K562 (cell line): ENCODE results near the gene NME9. TPM values are rescaled to one million over a fixed set of nuclear protein-coding genes. Genes with fewer than 3 reads are reported as not detected.
A peak's percentile ranks its signal among the peaks of the same experiment; 100 is the strongest.

Experiments used
- CBFA2T2 ChIP-seq: fragments of 450-650 bp; conservative IDR thresholded peaks from 2 replicates; pipeline ENCODE4 v1.6.1; 2017; ENCODE audit warnings: mild to moderate bottlenecking
- DMBX1 ChIP-seq: fragments of 250-450 bp; sonication (Bioruptor Pico); IDR thresholded peaks from 2 replicates; pipeline ENCODE4 v1.8.0; 2022; ENCODE audit warnings: inconsistent platforms, mild to moderate bottlenecking, moderate library complexity, borderline replicate concordance
- ETV1 ChIP-seq: fragments of 450-650 bp; conservative IDR thresholded peaks from 2 replicates; pipeline ENCODE4 v1.6.1; 2016; ENCODE audit warnings: missing genetic modification characterization, control low read depth, low read depth, missing compliant biosample characterization
- FOXA3 ChIP-seq, 2 experiments: fragments of 450-650 bp in 1 of 2; sonication (generic) in 1 of 2; formaldehyde crosslinking; IDR thresholded peaks in 1 of 2; conservative IDR thresholded peaks in 1 of 2; 2 replicates each; pipeline versions ENCODE4 v1.4.0 to v1.8.0; 2020 to 2022; ENCODE audit warnings: mild to moderate bottlenecking in 2 of 2, missing genetic modification reagents in 1 of 2
- SFPQ ChIP-seq: fragments of 200-400 bp; formaldehyde crosslinking; IDR thresholded peaks from 2 replicates; pipeline ENCODE4 v1.6.1; 2017; ENCODE audit warnings: mild to moderate bottlenecking, low read depth, low read length, moderate library complexity
- ZNF398 ChIP-seq: fragments of 250-450 bp; sonication (Bioruptor Pico); IDR thresholded peaks from 2 replicates; pipeline ENCODE4 v1.8.0; 2021; ENCODE audit warnings: moderate library complexity, mild to moderate bottlenecking, inconsistent platforms
- polyA plus RNA-seq, 8 experiments: library from polyadenylated mRNA; depleted of rRNA in 4 of 8; stranded (reverse) in 5 of 8; unstranded in 3 of 8; fragments of >200 nt; fragmentation: Nextera tagmentation in 2 of 8; fragmentation: Illumina TruSeq in 1 of 8; extraction: Ambion mirVana in 2 of 8; extraction: Trizol in 1 of 8; gene quantifications; 2 replicates each; pipeline versions ENCODE4 v1.2.1 to v1.2.3, GENCODE V29; 2011 to 2014; ENCODE audit warnings: inconsistent platforms in 1 of 8, missing spikeins in 1 of 8
- total RNA-seq, 7 experiments: library from RNA; depleted of rRNA in 6 of 7; stranded (reverse); fragments of >200 nt in 6 of 7; fragmentation: Illumina TruSeq in 2 of 7; extraction: Trizol in 2 of 7; gene quantifications; 2 replicates each; pipeline versions ENCODE4 v1.2.1 to v1.2.3, GENCODE V29; 2011 to 2021; ENCODE audit warnings: low replicate concordance in 1 of 7

The NME9 gene
- total and polyA plus RNA-seq, 9 of the 15 experiments (the other 6 are each of a cell fraction or from before 2014, with no cell fraction given) = 0.05 to 0.15 (median 0.13) TPM; not detected in 6

GRCh38 chr3:138359919-138360868 is 30.5 kb upstream of the NME9 start (continued):
- TF ChIP-seq DMBX1 (CRISPR knock-in tag) (no peak), CBFA2T2 (0 out of 2 replicates have a peak, but pooled peaks have one; percentile 20), ETV1 (tag) (no peak), ZNF398 (CRISPR knock-in tag) (no peak), FOXA3 (CRISPR knock-in tag; conservative IDR thresholded peaks at IDR 0.05 in 1 of 2, IDR thresholded peaks at IDR 0.05 in 1 of 2) (peak; percentile 59 to 87; a peak in 3 of 4 replicates), SFPQ (no peak)
